ENCODE data around the gene HLA-DRB1.

DNA sequence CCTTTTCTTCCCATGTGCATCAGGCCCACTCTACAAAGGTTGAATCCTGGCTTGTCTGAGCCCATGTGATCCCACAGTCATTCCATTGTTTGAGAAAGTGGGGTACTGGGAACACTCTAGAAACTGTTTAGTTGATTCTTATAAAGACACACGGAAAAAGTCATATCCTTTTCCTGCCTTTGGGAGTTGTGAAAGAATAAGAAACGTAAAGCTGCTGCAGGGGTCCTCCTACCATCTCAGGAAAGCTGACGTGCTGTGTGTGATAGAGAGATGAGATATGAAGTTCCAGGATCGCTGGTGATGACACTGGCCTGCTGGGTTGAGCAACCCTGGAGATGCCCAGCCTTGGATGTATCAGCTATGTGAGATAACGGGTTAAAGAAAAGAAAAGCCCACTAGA lies 38.2 kb downstream of the HLA-DRB1 start:
- TF ChIP-seq, protein P1, sequence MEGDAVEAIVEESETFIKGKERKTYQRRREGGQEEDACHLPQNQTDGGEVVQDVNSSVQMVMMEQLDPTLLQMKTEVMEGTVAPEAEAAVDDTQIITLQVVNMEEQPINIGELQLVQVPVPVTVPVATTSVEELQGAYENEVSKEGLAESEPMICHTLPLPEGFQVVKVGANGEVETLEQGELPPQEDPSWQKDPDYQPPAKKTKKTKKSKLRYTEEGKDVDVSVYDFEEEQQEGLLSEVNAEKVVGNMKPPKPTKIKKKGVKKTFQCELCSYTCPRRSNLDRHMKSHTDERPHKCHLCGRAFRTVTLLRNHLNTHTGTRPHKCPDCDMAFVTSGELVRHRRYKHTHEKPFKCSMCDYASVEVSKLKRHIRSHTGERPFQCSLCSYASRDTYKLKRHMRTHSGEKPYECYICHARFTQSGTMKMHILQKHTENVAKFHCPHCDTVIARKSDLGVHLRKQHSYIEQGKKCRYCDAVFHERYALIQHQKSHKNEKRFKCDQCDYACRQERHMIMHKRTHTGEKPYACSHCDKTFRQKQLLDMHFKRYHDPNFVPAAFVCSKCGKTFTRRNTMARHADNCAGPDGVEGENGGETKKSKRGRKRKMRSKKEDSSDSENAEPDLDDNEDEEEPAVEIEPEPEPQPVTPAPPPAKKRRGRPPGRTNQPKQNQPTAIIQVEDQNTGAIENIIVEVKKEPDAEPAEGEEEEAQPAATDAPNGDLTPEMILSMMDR (IDR thresholded peaks at IDR 0.05), result no peak
- TF ChIP-seq EMX1 (CRISPR knock-in tag; IDR thresholded peaks at IDR 0.05), result no peak
- TF ChIP-seq, protein P2, sequence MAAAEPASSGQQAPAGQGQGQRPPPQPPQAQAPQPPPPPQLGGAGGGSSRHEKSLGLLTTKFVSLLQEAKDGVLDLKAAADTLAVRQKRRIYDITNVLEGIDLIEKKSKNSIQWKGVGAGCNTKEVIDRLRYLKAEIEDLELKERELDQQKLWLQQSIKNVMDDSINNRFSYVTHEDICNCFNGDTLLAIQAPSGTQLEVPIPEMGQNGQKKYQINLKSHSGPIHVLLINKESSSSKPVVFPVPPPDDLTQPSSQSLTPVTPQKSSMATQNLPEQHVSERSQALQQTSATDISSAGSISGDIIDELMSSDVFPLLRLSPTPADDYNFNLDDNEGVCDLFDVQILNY (CRISPR knock-in tag; IDR thresholded peaks at IDR 0.05), result no peak
